Heart right ventricle (tissue), 16 donors: ENCODE measurements around the gene AGPAT3. TPM values are rescaled to one million over a fixed set of nuclear protein-coding genes. Genes with fewer than 3 reads are reported as not detected.
A peak's percentile ranks its signal among the peaks of the same experiment; 100 is the strongest.

ENCODE experiments used
- ATAC-seq, 8 donors: fragments of 200-7000 bp; cut with Tn5 transposase; one replicate each; pipeline ENCODE4 v1.9.1; 2020; ENCODE audit warnings: mild to moderate bottlenecking in 8 of 8, moderate library complexity in 8 of 8, moderate number of reproducible peaks in 1 of 8
- DNase-seq, 2 donors: peaks; one replicate each; pipeline ENCODE4 v3.0.0-alpha.2; 2020
- H3K27ac ChIP-seq, 10 donors: fragments of 200-600 bp; sonication (generic) in 2 of 10; one replicate each; pipeline versions ENCODE4 v1.5.0 to v1.8.0; 2020 to 2022; ENCODE audit warnings: mild to moderate bottlenecking in 3 of 10
- H3K27me3 ChIP-seq, 7 donors: fragments of 200-600 bp; one replicate each; pipeline ENCODE4 v1.8.0; 2021 to 2022; ENCODE audit warnings: mild to moderate bottlenecking in 2 of 7
- H3K36me3 ChIP-seq, 9 donors: fragments of 200-600 bp; sonication (generic) in 1 of 9; one replicate each; pipeline versions ENCODE4 v1.5.0 to v1.8.0; 2020 to 2022; ENCODE audit warnings: mild to moderate bottlenecking in 2 of 9
- H3K4me1 ChIP-seq, 9 donors: fragments of 200-600 bp; sonication (generic) in 1 of 9; one replicate each; pipeline versions ENCODE4 v1.5.0 to v1.8.0; 2020 to 2022; ENCODE audit warnings: mild to moderate bottlenecking in 4 of 9
- H3K4me3 ChIP-seq, 10 donors: fragments of 200-600 bp; sonication (generic) in 2 of 10; one replicate each; pipeline versions ENCODE4 v1.5.0 to v1.8.0; 2020 to 2022; ENCODE audit warnings: mild to moderate bottlenecking in 7 of 10, moderate library complexity in 2 of 10
- H3K9me3 ChIP-seq, 11 donors: fragments of 200-600 bp in 10 of 11; sonication (generic) in 2 of 11; one replicate each; pipeline versions ENCODE4 v1.5.0 to v1.8.0; 2013 to 2022; ENCODE audit warnings: mild to moderate bottlenecking in 2 of 11, control low read depth in 1 of 11, moderate library complexity in 1 of 11
- WGBS, 2 donors: extraction: QIAGEN DNeasy Blood & Tissue Kit; methylation state at CpG; one replicate each; pipeline ENCODE4 v1.1.7; 2013; ENCODE audit warnings: inconsistent platforms in 1 of 2; 5-methylcytosine and 5-hydroxymethylcytosine counted together
- intact Hi-C, 10 donors: fragments of 100-400 bp; cut with DNase I; formaldehyde crosslinking; loops; one replicate each; pipeline versions ENCODE4 v1.11.1 to v1.14.2; 2022
- polyA plus RNA-seq, 2 donors: library from polyadenylated mRNA; stranded (reverse); fragments of 200-250 nt; gene quantifications; one replicate each; pipeline ENCODE4 v1.2.3, GENCODE V29; 2013
- total RNA-seq, 10 donors: library from RNA; stranded (reverse); fragmentation: NEBNext Ultra II Directional in 3 of 10; extraction: Animal tissue kit (Norgen Biotek cat#: 25700) in 3 of 10; gene quantifications; one replicate each; pipeline versions ENCODE4 v1.2.1 to v1.2.4, GENCODE V29; 2021 to 2023
- TF ChIP-seq, protein P1 (sequence below), 9 donors: fragments of 200-600 bp; sonication (generic) in 2 of 9; IDR thresholded peaks; one replicate each; pipeline versions ENCODE4 v1.5.0 to v1.8.0; 2021 to 2022; ENCODE audit warnings: antibody characterized with exemption in 9 of 9, mild to moderate bottlenecking in 5 of 9, moderate library complexity in 1 of 9
- donor health status: Arrhythmogenic right ventricular cardiomyopathy.
- donor health status: ischemic (EF 13 %, LVEDD 7.1; RV severe dilation, severe dysfunction).
- donor health status: healthy with polysubstance abuse.
- donor health status: DM: no; HTN: yes; CAD: no.
- donor health status: DM: no; HTN: no; CAD: no.
- donor health status: ischemic (EF 25% LVEDD 6.9; RV normal size, moderate dysfunction).
- donor health status: ischemic (EF 25% LVEDD 5.7; RV mildly dilated, moderate dysfunction).
- donor health status: healthy.
- donor health status: DM: yes; HTN: yes; CAD: no.
- donor health status: Ischemic cardiomyopathy.
- donor health status: ischemic (EF 35%, LVEDD 5.7; RV mildly dilated, moderate dysfunction).
- donor health status: nonischemic (EF 11% LVEDD 7.7; RV severe dilation, severe dysfunction).
- donor health status: DM: yes; HTN: yes; CAD: no.
- donor health status: PGD.
- donor health status: ischemic (EF 29% LVEDD 5.4; RV normal size, mild dysfunction).
- donor health status: nonischemic (EF 23%, LVEDD 6.1; RV moderate dilation, normal function).

Gene AGPAT3
- total and polyA plus RNA-seq, 12 donors, result 19.7 to 110 (median 65.6) TPM

DNA sequence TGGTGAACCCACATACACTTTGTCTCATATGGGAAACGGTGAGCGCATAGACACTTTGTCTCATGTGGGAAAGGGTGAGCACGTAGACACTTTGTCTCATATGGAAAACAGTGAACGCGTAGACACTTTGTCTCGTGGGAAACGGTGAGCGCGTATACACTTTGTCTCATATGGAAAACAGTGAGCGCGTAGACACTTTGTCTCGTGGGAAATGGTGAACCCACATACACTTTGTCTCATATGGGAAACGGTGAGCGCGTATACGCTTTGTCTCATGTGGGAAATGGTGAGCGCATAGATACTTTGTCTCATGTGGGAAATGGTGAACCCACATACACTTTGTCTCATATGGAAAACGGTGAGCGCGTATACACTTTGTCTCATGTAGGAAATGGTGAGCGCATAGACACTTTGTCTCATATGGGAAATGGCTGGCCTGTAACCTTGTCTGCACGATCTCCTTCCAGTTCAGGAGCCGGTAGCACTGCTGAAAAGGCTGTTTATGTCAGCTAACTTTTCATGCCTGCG lies 96.4 kb downstream of the AGPAT3 start:
- Histone ChIP-seq H3K9me3 (no peaks in the 10 kb centered on the region), H3K4me1 (peaks cover 0 to 18% (median 10%) of the 10 kb centered on the region in 9 donors), H3K4me3 (no peak overlapping the region), H3K27me3 (no peaks in the 10 kb centered on the region), H3K36me3 (peaks cover 0 to 55% (median 12%) of the 10 kb centered on the region in 9 donors), H3K27ac (no peak overlapping the region)
- intact Hi-C loops, result no loop called here
- TF ChIP-seq, protein P1, sequence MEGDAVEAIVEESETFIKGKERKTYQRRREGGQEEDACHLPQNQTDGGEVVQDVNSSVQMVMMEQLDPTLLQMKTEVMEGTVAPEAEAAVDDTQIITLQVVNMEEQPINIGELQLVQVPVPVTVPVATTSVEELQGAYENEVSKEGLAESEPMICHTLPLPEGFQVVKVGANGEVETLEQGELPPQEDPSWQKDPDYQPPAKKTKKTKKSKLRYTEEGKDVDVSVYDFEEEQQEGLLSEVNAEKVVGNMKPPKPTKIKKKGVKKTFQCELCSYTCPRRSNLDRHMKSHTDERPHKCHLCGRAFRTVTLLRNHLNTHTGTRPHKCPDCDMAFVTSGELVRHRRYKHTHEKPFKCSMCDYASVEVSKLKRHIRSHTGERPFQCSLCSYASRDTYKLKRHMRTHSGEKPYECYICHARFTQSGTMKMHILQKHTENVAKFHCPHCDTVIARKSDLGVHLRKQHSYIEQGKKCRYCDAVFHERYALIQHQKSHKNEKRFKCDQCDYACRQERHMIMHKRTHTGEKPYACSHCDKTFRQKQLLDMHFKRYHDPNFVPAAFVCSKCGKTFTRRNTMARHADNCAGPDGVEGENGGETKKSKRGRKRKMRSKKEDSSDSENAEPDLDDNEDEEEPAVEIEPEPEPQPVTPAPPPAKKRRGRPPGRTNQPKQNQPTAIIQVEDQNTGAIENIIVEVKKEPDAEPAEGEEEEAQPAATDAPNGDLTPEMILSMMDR (IDR thresholded peaks at IDR 0.05), result no peak
- 92 to 95% methylated on average over 24 of the region's 24 CpGs for WGBS, 2 donors
- DNase-seq (no peak), ATAC-seq (no peak)

DNA sequence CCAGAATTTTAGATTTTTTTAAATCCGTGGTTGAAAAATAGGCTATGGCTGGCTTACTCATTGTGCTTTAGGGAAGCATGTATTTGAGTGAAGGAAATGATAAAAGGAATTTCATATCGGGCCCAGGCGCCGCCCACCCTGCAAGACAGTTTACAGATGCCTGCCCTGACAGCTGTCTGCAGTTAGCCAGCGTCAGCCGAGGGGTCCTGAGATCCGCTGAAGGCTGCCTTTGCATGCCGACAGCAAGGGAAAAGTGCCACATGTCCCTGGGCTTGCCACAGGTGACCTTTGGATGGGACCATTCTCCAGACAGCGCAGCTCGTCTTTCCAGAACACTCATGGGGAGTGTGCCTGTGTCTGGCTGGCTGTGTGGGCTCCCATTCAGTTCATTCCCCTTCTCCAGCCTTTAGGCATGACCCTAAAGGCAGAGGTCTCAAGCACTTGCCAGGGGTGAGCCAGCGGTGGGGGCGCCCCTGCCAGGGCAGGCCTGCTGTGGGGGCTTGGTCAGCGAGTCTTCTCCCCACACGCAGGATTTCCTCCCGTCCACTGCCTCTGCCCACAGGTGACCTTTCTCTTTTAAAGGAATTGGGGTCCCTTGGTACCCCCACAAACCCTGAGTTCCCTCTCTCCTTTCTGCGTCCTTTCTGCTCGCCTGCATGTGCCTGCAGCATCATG lies 101.0 kb downstream of the AGPAT3 start:
- 62 to 75% methylated on average over 17 of the region's 17 CpGs for WGBS, 2 donors
- ATAC-seq, result peak in 3 of 8 donors; percentile 12 to 48 (median 13)
- no peaks in the 10 kb centered on the region for H3K9me3 ChIP-seq
- no peaks in the 10 kb centered on the region for H3K27me3 ChIP-seq
- intact Hi-C loops, result no loop called here
- H3K4me1 ChIP-seq, result peaks cover 0 to 6% (median 0%) of the 10 kb centered on the region in 9 donors
- H3K27ac ChIP-seq, result peak overlapping the region in 1 of 10 donors; percentile 28
- peaks cover 0 to 78% (median 12%) of the 10 kb centered on the region in 9 donors for H3K36me3 ChIP-seq
- DNase-seq, result no peak
- TF ChIP-seq, protein P1 (IDR thresholded peaks at IDR 0.05), result no peak
- H3K4me3 ChIP-seq, result no peak overlapping the region

DNA sequence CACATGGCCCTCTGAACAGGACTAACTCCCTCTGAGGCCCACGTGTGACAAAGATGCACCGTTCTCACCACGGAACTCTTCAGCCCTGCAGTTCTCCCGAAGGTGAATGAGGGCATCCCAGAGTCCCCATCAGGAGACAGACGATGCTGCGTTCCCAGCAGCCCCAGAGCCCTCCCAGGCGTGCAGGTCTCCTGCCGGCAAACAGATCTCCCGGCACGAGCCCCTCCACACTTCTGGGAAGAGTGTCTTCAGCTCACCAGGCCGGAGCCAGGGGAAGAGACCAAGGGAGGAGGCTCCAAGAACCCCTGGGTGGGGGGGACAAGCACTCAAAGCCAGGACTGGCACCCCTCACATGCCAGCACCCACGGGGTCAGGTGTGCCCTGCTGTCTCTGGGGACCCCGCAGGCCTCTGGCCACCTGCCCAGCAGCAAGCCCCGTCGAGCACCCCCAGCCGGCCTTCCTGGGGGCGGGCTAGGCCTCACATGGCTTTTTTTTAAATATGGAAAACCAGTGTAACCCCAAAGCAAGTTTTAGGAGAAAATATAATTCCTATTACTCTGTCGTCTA lies 102.0 kb downstream of the AGPAT3 start:
- DNase-seq (no peak), ATAC-seq (no peak)

GRCh38 chr21:43967981-43968380 lies 103.0 kb downstream of the AGPAT3 start:
- H3K27ac ChIP-seq, result no peak overlapping the region
- no peaks in the 10 kb centered on the region for H3K9me3 ChIP-seq
- DNase-seq (no peak), ATAC-seq (no peak)
- intact Hi-C loops, result no loop called here
- H3K36me3 ChIP-seq, result peaks cover 0 to 82% (median 24%) of the 10 kb centered on the region in 9 donors
- no peak overlapping the region for H3K4me3 ChIP-seq
- H3K4me1 ChIP-seq, result peaks cover 0 to 6% (median 0%) of the 10 kb centered on the region in 9 donors
- WGBS, 2 donors, result 92% methylated on average over 15 of the region's 15 CpGs
- TF ChIP-seq, protein P1 (IDR thresholded peaks at IDR 0.05), result no peak
- H3K27me3 ChIP-seq, result no peaks in the 10 kb centered on the region

More for the DNA sequence above, 102.0 kb downstream of the AGPAT3 start:
- Histone ChIP-seq H3K9me3 (no peaks in the 10 kb centered on the region), H3K27me3 (no peaks in the 10 kb centered on the region), H3K36me3 (peaks cover 0 to 82% (median 17%) of the 10 kb centered on the region in 9 donors), H3K4me3 (no peak overlapping the region), H3K27ac (no peak overlapping the region), H3K4me1 (peaks cover 0 to 6% (median 0%) of the 10 kb centered on the region in 9 donors)
- 88% methylated on average over 18 of the region's 18 CpGs for WGBS, 2 donors
- TF ChIP-seq, protein P1 (IDR thresholded peaks at IDR 0.05), result no peak
- intact Hi-C loops, result no loop called here
